WTC11 (cell line): Measurements from ENCODE around the gene MYOM1. TPM values are rescaled to one million over a fixed set of nuclear protein-coding genes. Genes with fewer than 3 reads are reported as not detected.

Source experiments
- ATAC-seq: fragments of 200-7000 bp; cut with Tn5 transposase; 2 replicates; pipeline ENCODE4 v1.10.0; 2021; ENCODE audit warnings: mild to moderate bottlenecking, moderate library complexity
- CTCF ChIA-PET: fragments of 300-600 bp; sonication (Branson Sonifier 250); formaldehyde crosslinking; loops from one replicate; lab custom pipeline; 2021; ENCODE audit warnings: antibody characterized with exemption; lab: Charles Lee
- POLR2A ChIA-PET: fragments of 350-600 bp; sonication (Branson Sonifier 250); formaldehyde crosslinking; loops from one replicate; lab custom pipeline; 2021; ENCODE audit warnings: antibody characterized with exemption; lab: Charles Lee
- DNase-seq: peaks from one replicate; pipeline ENCODE4 v3.0.0; 2021; ENCODE audit warnings: low spot score
- H3K27ac Mint-ChIP-seq: 2 replicates; pipeline ENCODE4 v1.8.0; 2021; ENCODE audit warnings: mixed read lengths
- H3K27me3 Mint-ChIP-seq: 2 replicates; pipeline ENCODE4 v1.8.0; 2021; ENCODE audit warnings: low read depth, mild to moderate bottlenecking, moderate library complexity, mixed read lengths
- H3K36me3 Mint-ChIP-seq: 2 replicates; pipeline ENCODE4 v1.8.0; 2021; ENCODE audit warnings: mixed read lengths
- H3K4me1 Mint-ChIP-seq: 2 replicates; pipeline ENCODE4 v1.8.0; 2022; ENCODE audit warnings: mixed read lengths
- H3K4me3 Mint-ChIP-seq: 2 replicates; pipeline ENCODE4 v1.8.0; 2021; ENCODE audit warnings: mild to moderate bottlenecking, moderate library complexity, mixed read lengths
- H3K9me3 Mint-ChIP-seq: 2 replicates; pipeline ENCODE4 v1.8.0; 2021; ENCODE audit warnings: mixed read lengths
- ATF6 ChIP-seq: sonication (generic); formaldehyde crosslinking; IDR thresholded peaks from 2 replicates; pipeline ENCODE4 v1.8.1; 2023; ENCODE audit warnings: mild to moderate bottlenecking, missing genetic modification reagents
- CTCF ChIP-seq: fragments of 200-600 bp; IDR thresholded peaks from 2 replicates; pipeline ENCODE4 v1.8.0; 2022; ENCODE audit warnings: antibody characterized with exemption
- ESRRA ChIP-seq: sonication (generic); formaldehyde crosslinking; IDR thresholded peaks from 2 replicates; pipeline ENCODE4 v1.8.1; 2022; ENCODE audit warnings: mild to moderate bottlenecking, missing genetic modification reagents, borderline replicate concordance
- ETV6 ChIP-seq: sonication (generic); formaldehyde crosslinking; IDR thresholded peaks from 2 replicates; pipeline ENCODE4 v1.8.1; 2022; ENCODE audit warnings: mild to moderate bottlenecking, missing genetic modification reagents
- FOXJ3 ChIP-seq: sonication (generic); formaldehyde crosslinking; IDR thresholded peaks from 2 replicates; pipeline ENCODE4 v1.9.0; 2021; ENCODE audit warnings: missing genetic modification reagents, mild to moderate bottlenecking, borderline replicate concordance
- GABPB1 ChIP-seq: sonication (generic); formaldehyde crosslinking; IDR thresholded peaks from 2 replicates; pipeline ENCODE4 v1.8.1; 2023; ENCODE audit warnings: mild to moderate bottlenecking, missing genetic modification reagents
- NFATC4 ChIP-seq: fragments of 250-450 bp; sonication (Bioruptor Pico); IDR thresholded peaks from 2 replicates; pipeline ENCODE4 v1.9.0; 2021; ENCODE audit warnings: mild to moderate bottlenecking
- NR3C1 ChIP-seq: sonication (generic); formaldehyde crosslinking; conservative IDR thresholded peaks from 2 replicates; pipeline ENCODE4 v1.8.1; 2023; ENCODE audit warnings: low read depth, mild to moderate bottlenecking, missing genetic modification reagents
- RORB ChIP-seq: fragments of 250-450 bp; sonication (Bioruptor Pico); IDR thresholded peaks from 2 replicates; pipeline ENCODE4 v1.9.0; 2021; ENCODE audit warnings: mild to moderate bottlenecking
- SOX15 ChIP-seq: fragments of 250-450 bp; sonication (Bioruptor Pico); IDR thresholded peaks from 2 replicates; pipeline ENCODE4 v1.9.0; 2021; ENCODE audit warnings: mild to moderate bottlenecking
- STAT6 ChIP-seq: sonication (generic); formaldehyde crosslinking; conservative IDR thresholded peaks from 2 replicates; pipeline ENCODE4 v1.8.1; 2023; ENCODE audit warnings: mild to moderate bottlenecking, low read depth, missing genetic modification reagents, moderate library complexity
- ZNF263 ChIP-seq: sonication (generic); formaldehyde crosslinking; IDR thresholded peaks from 2 replicates; pipeline ENCODE4 v1.8.1; 2022; ENCODE audit warnings: low read depth, mild to moderate bottlenecking, moderate library complexity, missing genetic modification reagents
- ZNF532 ChIP-seq: fragments of 250-450 bp; sonication (Bioruptor Pico); IDR thresholded peaks from 2 replicates; pipeline ENCODE4 v1.9.0; 2021; ENCODE audit warnings: mild to moderate bottlenecking, borderline replicate concordance
- ZSCAN18 ChIP-seq: fragments of 250-450 bp; sonication (Bioruptor Pico); IDR thresholded peaks from 2 replicates; pipeline ENCODE4 v2.1.2; 2022; ENCODE audit warnings: mild to moderate bottlenecking, moderate library complexity
- total RNA-seq: library from RNA; stranded (reverse); gene quantifications from 3 replicates; pipeline ENCODE4 v1.2.3, GENCODE V29; 2021
- TF ChIP-seq, protein P1 (sequence below): sonication (generic); formaldehyde crosslinking; IDR thresholded peaks from 2 replicates; pipeline ENCODE4 v1.8.1; 2023; ENCODE audit warnings: mild to moderate bottlenecking, missing genetic modification reagents
- TF ChIP-seq, protein P2 (sequence below): fragments of 250-450 bp; sonication (Bioruptor Pico); IDR thresholded peaks from 2 replicates; pipeline ENCODE4 v1.9.0; 2021; ENCODE audit warnings: mild to moderate bottlenecking

The MYOM1 gene
- total RNA-seq, 1 experiment from 2014 or later: 0.35 TPM

- no peak for ATAC-seq
- Mint-ChIP-seq H3K9me3 (no peaks in the 10 kb centered on the region), H3K4me3 (no peak overlapping the region), H3K27me3 (no peaks in the 10 kb centered on the region), H3K27ac (peak overlapping the region; percentile 5; the same call in 1 of the 2 replicates), H3K36me3 (peaks cover 5% of the 10 kb centered on the region; the same call in 1 of the 2 replicates), H3K4me1 (peaks cover 46% of the 10 kb centered on the region)
- TF ChIP-seq STAT6 (CRISPR knock-in tag): no peak
- no peak for TF ChIP-seq ZNF263 (CRISPR knock-in tag)
- no peak for TF ChIP-seq ESRRA (CRISPR knock-in tag)
- no peak for TF ChIP-seq SOX15 (CRISPR knock-in tag)
- no peak for TF ChIP-seq NFATC4
- TF ChIP-seq ZNF532 (CRISPR knock-in tag): no peak
- TF ChIP-seq ETV6 (CRISPR knock-in tag): no peak
- TF ChIP-seq GABPB1 (CRISPR knock-in tag): no peak
- TF ChIP-seq ATF6 (CRISPR knock-in tag): no peak
- ChIA-PET POLR2A (no interaction called here), CTCF (no interaction called here)
- DNase-seq: no peak
Observed at GRCh38 chr18:3268306-3268705, 48.5 kb upstream of the MYOM1 start.

GRCh38 chr18:3266062-3266608 is 46.4 kb upstream of the MYOM1 start:
- DNase-seq (no peak), ATAC-seq (no peak)
- CTCF ChIA-PET: interaction anchor here (1.0 kb wide), 1 partner anchor 19 kb away, joined by 4 read pairs; the partner anchor contains the start of gene MYL12A
- Mint-ChIP-seq H3K4me3 (no peak overlapping the region), H3K9me3 (no peaks in the 10 kb centered on the region), H3K4me1 (peaks cover 54% of the 10 kb centered on the region), H3K36me3 (no peaks in the 10 kb centered on the region), H3K27ac (no peak overlapping the region; the same call in 1 of the 2 replicates), H3K27me3 (no peaks in the 10 kb centered on the region)
- POLR2A ChIA-PET: no interaction called here
- TF ChIP-seq, protein P1, sequence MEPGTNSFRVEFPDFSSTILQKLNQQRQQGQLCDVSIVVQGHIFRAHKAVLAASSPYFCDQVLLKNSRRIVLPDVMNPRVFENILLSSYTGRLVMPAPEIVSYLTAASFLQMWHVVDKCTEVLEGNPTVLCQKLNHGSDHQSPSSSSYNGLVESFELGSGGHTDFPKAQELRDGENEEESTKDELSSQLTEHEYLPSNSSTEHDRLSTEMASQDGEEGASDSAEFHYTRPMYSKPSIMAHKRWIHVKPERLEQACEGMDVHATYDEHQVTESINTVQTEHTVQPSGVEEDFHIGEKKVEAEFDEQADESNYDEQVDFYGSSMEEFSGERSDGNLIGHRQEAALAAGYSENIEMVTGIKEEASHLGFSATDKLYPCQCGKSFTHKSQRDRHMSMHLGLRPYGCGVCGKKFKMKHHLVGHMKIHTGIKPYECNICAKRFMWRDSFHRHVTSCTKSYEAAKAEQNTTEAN (CRISPR knock-in tag): no peak
- no peak for TF ChIP-seq ZSCAN18 (CRISPR knock-in tag)
- TF ChIP-seq, protein P2, sequence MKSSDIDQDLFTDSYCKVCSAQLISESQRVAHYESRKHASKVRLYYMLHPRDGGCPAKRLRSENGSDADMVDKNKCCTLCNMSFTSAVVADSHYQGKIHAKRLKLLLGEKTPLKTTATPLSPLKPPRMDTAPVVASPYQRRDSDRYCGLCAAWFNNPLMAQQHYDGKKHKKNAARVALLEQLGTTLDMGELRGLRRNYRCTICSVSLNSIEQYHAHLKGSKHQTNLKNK (CRISPR knock-in tag): no peak
- no peak for TF ChIP-seq RORB (CRISPR knock-in tag)
- no peak for TF ChIP-seq FOXJ3 (CRISPR knock-in tag)
- TF ChIP-seq NR3C1 (CRISPR knock-in tag): no peak
- no peak for TF ChIP-seq CTCF
